Posterior vena cava (tissue), 2 donors: ENCODE measurements around the gene CRACR2A. TPM values are rescaled to one million over a fixed set of nuclear protein-coding genes. Genes with fewer than 3 reads are reported as not detected.

ENCODE experiments used
- DNase-seq: peaks from one replicate; pipeline ENCODE4 v3.0.0-alpha.2; 2020; ENCODE audit warnings: low spot score
- intact Hi-C, 2 donors: fragments of 100-400 bp; cut with DNase I; formaldehyde crosslinking; loops; one replicate each; pipeline versions ENCODE4 v1.14.1 to v1.14.2; 2022 to 2023
- total RNA-seq, 2 donors: library from RNA; stranded (reverse); fragmentation: NEBNext Ultra II Directional; extraction: Animal tissue kit (Norgen Biotek cat#: 25700); gene quantifications; one replicate each; pipeline ENCODE4 v1.2.1, GENCODE V29; 2021
- donor health status: DM: yes; HTN: yes; CAD: no.
- donor health status: DM: yes; HTN: yes; CAD: no.

Gene CRACR2A
- total RNA-seq, 2 donors from 2014 or later = 3.7 to 5.1 TPM

- no peak for DNase-seq
- intact Hi-C loops = no loop called here
Measured at GRCh38 chr12:3698218-3698974, 54.5 kb downstream of the CRACR2A start.

GRCh38 chr12:3697311-3697870 lies 55.5 kb downstream of the CRACR2A start:
- intact Hi-C loops = no loop called here
- DNase-seq = no peak

GRCh38 chr12:3694673-3695072 lies 58.2 kb downstream of the CRACR2A start:
- intact Hi-C loops = no loop called here
- DNase-seq = no peak

DNA sequence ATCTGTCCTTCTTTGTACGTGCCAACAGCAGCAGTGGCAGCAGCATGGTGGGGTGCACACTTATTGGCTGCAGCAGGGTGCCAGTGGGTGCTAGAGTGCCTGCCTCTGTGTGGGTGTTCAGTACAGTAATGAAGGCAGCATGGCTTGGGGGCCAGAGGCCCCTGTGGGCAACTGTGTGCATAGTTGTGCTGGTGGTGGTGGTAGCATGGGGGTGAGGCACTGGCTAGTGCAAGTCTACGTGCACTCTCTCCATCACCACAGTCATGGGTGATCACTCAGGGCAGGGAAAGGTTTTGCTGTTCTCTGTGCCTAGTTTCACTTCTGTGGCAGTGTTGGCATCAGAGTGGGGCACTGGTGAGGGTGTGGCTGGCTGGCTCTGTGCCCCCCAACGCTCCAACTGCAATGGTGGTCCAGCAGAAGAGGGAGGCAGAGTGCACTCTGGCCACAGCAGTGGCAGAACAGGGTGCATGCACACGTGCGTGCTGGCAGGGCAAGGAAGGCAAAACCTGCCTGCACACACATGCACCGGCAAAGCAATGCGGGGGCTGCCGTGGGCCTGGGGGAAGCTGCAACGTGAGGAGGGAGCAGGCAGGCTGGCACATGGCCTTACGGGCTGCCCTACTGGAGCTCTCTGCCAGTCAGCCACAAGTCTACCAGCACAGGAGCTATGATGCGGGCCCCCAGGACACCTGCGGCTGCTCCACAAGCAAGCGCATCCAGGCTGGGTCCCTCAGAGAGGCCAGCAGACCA lies 60.1 kb downstream of the CRACR2A start:
- no peak for DNase-seq

GRCh38 chr12:3686463-3686862 lies 66.4 kb downstream of the CRACR2A start:
- no peak for DNase-seq
- intact Hi-C loops = no loop called here

More for the DNA sequence above, 60.1 kb downstream of the CRACR2A start:
- intact Hi-C loops = no loop called here

DNA sequence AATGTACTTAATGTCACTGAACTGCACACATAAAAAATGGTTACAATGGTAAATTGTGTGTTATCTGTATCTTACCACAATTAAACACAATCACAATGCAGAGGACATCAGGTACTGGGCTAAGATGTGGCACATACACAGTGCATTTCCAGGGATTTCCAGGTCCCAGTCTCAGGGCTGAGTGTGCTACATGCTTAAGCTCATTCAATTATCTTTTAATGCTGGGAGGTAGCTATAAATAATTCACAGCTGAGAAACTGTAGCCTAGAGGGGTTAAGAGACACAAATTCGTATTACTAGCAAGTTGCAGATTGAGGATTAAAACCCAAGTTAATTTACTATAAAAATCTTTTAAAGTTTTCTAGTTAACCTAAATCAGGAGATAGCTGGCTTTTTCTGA lies 67.1 kb downstream of the CRACR2A start:
- intact Hi-C loops = no loop called here

DNA sequence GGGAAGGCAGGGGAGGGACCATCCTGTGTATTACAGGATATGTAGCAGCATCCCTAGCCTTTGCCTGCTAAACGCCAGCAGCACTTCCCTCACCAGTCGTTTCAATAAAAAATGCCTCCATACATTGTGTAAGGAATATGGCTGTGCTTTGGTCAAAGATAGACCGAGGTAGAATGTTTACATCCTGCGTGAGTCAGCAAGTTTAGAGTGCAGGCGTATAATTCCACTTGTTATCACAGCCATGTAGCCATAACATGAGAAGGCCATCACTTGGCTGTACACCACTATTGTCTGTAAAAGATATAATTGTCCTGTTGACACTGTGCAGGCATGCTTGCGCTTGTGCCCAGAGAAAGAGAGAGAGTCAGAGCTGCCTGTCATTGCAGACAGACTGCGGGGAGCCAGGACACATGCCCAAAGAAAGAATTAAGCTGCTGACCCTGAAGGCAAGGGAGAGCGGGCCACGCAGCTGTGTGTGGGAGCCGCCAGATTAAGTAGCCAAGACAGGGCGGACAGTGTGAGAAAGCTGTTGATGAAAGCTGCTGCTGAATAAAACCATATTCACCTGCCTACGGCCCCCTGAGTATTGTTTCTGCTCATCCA lies 68.4 kb downstream of the CRACR2A start:
- DNase-seq = no peak
- intact Hi-C loops = no loop called here

More for the DNA sequence above, 67.1 kb downstream of the CRACR2A start:
- DNase-seq = no peak

GRCh38 chr12:3683670-3684069 lies 69.2 kb downstream of the CRACR2A start:
- intact Hi-C loops = no loop called here
- no peak for DNase-seq

- intact Hi-C loops = no loop called here
- no peak for DNase-seq
Measured at GRCh38 chr12:3681595-3682061, 71.3 kb downstream of the CRACR2A start.

DNA sequence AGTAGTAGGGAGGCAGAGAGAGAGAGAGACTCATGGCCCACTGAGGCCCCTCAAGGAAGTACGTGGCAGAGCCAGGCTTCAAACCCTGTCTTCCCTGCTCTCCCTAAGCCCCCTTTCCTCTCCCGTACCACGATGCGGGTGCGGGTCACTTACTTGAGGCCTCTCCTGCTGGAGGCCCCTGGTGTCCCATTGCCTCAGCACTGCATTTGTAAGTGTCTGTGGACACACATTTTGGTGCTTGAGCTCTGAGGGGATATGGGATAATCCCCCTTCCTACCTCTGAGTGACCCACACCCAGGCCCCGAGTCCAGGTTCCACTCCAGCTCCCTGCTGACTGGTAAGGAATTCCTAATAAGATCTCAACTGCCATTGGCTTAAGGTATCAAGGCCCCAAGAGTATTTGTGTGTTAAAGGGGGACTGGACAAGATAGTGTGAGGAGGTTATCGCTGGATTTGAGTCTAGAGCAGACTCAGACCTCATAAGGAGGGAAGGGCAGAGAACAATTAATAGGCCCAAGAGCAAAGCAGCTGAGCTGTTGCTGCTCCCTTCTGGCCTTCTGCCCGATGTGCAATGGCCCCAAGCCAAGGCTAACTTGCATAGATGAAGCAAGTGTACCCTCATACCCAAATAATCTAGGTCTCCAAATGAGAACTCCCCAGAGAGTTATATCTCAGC lies 71.9 kb downstream of the CRACR2A start:
- no peak for DNase-seq
- intact Hi-C loops = no loop called here

DNA sequence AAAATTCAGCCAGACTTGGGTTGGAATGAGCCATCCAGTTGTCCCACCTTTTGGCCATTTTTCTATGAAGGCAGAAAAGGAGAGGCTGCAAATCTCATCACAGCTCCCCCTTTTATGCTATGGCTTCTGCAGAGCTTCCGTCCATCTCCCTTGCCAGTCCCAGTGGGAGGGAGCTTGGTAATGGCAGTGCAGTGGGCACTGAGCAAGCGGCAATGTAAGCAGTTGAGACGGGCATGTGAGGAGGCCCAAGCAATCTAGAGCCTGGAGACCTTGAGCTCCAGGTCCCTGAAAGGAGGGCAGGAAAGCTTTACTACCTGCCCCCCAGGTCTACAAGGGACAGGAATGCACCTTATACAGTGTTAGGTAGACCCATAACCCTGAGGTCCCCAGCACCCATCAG lies 73.1 kb downstream of the CRACR2A start:
- intact Hi-C loops = no loop called here
- no peak for DNase-seq

- no peak for DNase-seq
- intact Hi-C loops = no loop called here
Measured at GRCh38 chr12:3677609-3678008, 75.3 kb downstream of the CRACR2A start.

GRCh38 chr12:3673981-3674708 lies 78.8 kb downstream of the CRACR2A start:
- DNase-seq = no peak
- intact Hi-C loops = no loop called here

- DNase-seq = no peak
- intact Hi-C loops = no loop called here
Measured at GRCh38 chr12:3672113-3672509, 80.8 kb downstream of the CRACR2A start.

DNA sequence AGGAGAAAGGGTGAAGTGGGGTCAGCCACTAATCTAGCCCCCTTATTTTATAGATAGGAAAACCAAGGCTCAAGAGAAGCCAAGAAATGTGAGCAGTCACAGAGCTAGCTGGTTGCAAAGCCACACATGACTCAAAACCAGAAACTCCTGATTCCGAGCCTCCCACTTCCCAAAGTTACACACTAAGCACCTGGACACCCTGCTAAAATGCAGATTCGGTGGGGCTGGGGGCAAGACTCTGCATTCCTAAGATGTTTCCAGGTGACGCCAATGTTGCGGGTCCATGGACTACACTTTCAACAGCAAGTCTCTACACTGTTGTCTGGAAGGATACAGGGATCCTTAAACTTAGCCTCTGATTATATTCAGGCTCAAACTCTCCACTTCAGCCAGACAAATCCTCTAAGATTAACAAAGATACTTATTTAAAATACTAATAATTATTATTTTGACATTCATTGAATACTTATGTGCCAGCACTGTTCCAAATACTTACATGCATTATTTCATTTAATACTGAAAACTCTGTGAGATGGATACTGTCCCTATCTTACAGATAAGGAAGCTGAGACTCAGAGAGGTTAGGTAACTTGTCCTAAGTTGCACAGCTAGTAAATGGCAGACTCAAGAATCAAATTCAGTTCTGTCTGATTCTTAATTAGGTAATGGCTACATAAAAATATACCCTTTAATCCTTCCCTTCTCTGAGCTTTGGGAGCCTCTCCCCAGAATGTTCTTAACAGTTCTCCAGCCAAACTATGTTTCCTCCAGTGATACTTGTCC lies 81.4 kb downstream of the CRACR2A start:
- DNase-seq = no peak
- intact Hi-C loops = no loop called here

DNA sequence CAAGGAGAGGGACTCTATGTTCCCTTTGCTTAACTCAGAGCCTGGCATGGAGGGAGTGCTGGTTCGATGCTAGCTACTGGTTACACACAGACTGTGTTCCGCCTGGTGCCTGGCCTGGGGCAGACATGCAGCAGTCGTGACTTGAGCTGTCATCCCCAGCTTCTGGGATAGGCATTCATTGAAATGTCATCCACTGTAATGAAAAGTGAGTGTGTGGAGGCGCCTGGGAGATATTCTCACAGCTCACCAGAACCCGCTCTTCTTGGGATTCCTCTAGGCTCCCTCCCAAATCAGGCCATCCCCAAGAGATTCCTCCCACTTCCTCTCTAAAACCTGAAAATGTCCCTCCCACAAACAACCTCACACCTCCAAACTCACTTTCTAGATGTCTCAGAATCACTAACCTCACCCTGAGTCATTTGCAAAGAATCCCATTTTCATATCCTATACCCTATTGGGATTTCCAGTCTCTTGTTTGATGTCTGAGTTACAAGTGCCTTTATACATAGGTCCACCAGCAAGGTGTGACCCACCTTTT lies 82.8 kb downstream of the CRACR2A start:
- no peak for DNase-seq
- intact Hi-C loops = no loop called here

DNA sequence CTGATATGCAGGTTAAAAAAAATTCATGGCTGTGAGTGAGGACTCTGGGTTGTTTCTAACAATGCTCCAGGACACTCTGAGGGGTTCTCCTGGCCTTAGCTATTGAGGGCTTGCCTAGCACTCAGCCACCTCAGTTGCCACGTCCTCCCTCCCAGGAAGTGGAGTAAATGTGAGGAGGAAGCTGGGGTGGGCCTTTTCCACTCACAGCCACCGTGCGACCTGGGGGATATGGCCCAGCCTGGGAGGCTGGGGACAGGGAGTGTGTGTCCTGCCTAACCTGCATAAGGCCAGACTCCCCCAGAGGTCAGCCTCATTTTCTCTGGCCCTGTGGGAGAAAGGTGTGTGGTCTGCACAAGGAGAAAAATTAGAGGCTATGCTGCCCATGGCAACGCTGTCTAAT lies 83.3 kb downstream of the CRACR2A start:
- intact Hi-C loops = no loop called here
- no peak for DNase-seq
